Astrocyte (in vitro differentiated cells and primary cell): ENCODE measurements around the gene BICRA. TPM values are rescaled to one million over a fixed set of nuclear protein-coding genes. Genes with fewer than 3 reads are reported as not detected.

Experiments used
- DNase-seq: peaks from one replicate; pipeline ENCODE4 v3.0.0-alpha.2; 2010; ENCODE audit warnings: low read depth
- FAIRE-seq: peaks from 2 replicates; lab custom pipeline; 2011; peaks lifted over from hg19 to GRCh38; lab: Jason Lieb, UNC
- H2AFZ ChIP-seq: 2 replicates; pipeline ENCODE4 v1.6.0; 2012; ENCODE audit warnings: low read depth, low read length, inconsistent platforms
- H3K27ac ChIP-seq: 2 replicates; pipeline ENCODE4 v1.5.1; 2011; ENCODE audit warnings: low read depth, low read length, inconsistent platforms
- H3K27me3 ChIP-seq: 2 replicates; pipeline ENCODE4 v1.6.0; 2011; ENCODE audit warnings: low read length, inconsistent platforms; ENCODE audit not compliant: insufficient read depth
- H3K36me3 ChIP-seq: 2 replicates; pipeline ENCODE4 v1.5.1; 2011; ENCODE audit warnings: low read length, inconsistent platforms; ENCODE audit not compliant: insufficient read depth
- H3K4me1 ChIP-seq: 2 replicates; pipeline ENCODE4 v1.5.1; 2011; ENCODE audit warnings: low read length, inconsistent platforms; ENCODE audit not compliant: insufficient read depth
- H3K4me2 ChIP-seq: 2 replicates; pipeline ENCODE4 v1.6.0; 2012; ENCODE audit warnings: low read length, inconsistent platforms
- H3K4me3 ChIP-seq: 2 replicates; pipeline ENCODE4 v1.5.1; 2011; ENCODE audit warnings: low read depth, mild to moderate bottlenecking, low read length, inconsistent platforms; ENCODE audit not compliant: insufficient read depth
- H3K79me2 ChIP-seq: 2 replicates; pipeline ENCODE4 v1.6.0; 2012; ENCODE audit warnings: mild to moderate bottlenecking, low read length, inconsistent platforms; ENCODE audit not compliant: insufficient read depth
- H3K9ac ChIP-seq: 2 replicates; pipeline ENCODE4 v1.6.0; 2012; ENCODE audit warnings: mild to moderate bottlenecking, low read length, inconsistent platforms
- H3K9me3 ChIP-seq: 2 replicates; pipeline ENCODE4 v1.5.1; 2012; ENCODE audit warnings: low read depth, mild to moderate bottlenecking, low read length, inconsistent platforms; ENCODE audit not compliant: insufficient read depth
- H4K20me1 ChIP-seq: 2 replicates; pipeline ENCODE4 v1.6.0; 2012; ENCODE audit warnings: low read length, inconsistent platforms; ENCODE audit not compliant: insufficient read depth
- H3K27ac Mint-ChIP-seq: one replicate; pipeline ENCODE4 v1.8.0; 2021; ENCODE audit warnings: mild to moderate bottlenecking, mixed read lengths; ENCODE audit not compliant: unreplicated experiment
- H3K27me3 Mint-ChIP-seq: one replicate; pipeline ENCODE4 v1.8.0; 2021; ENCODE audit warnings: low read depth, mixed read lengths; ENCODE audit not compliant: unreplicated experiment
- H3K36me3 Mint-ChIP-seq: one replicate; pipeline ENCODE4 v1.8.0; 2021; ENCODE audit warnings: low read depth, mixed read lengths; ENCODE audit not compliant: unreplicated experiment
- H3K4me1 Mint-ChIP-seq: one replicate; pipeline ENCODE4 v1.8.0; 2021; ENCODE audit warnings: low read depth, mixed read lengths; ENCODE audit not compliant: unreplicated experiment
- H3K4me3 Mint-ChIP-seq: one replicate; pipeline ENCODE4 v1.8.0; 2021; ENCODE audit warnings: mild to moderate bottlenecking, moderate library complexity, mixed read lengths; ENCODE audit not compliant: unreplicated experiment
- H3K9me3 Mint-ChIP-seq: one replicate; pipeline ENCODE4 v1.8.0; 2021; ENCODE audit warnings: mild to moderate bottlenecking, mixed read lengths; ENCODE audit not compliant: unreplicated experiment
- CTCF ChIP-seq: IDR thresholded peaks from 2 replicates; pipeline ENCODE4 v1.5.1; 2011; ENCODE audit warnings: low read depth, mild to moderate bottlenecking, inconsistent platforms, low read length, moderate library complexity; ENCODE audit not compliant: insufficient read depth
- EZH2 ChIP-seq: IDR thresholded peaks from 2 replicates; pipeline ENCODE4 v1.6.1; 2012; ENCODE audit warnings: mild to moderate bottlenecking, low read length, inconsistent platforms; ENCODE audit not compliant: insufficient read depth
- total RNA-seq: library from RNA; stranded (reverse); gene quantifications from 2 replicates; pipeline ENCODE4 v1.2.1, GENCODE V29; 2021

The BICRA gene
- total RNA-seq, 1 donor from 2014 or later = 20.7 TPM

- Histone ChIP-seq H3K9ac (no peak overlapping the region), H3K4me2 (no peak overlapping the region), H3K4me1 (no peaks in the 10 kb centered on the region), H3K79me2 (peaks cover 5% of the 10 kb centered on the region), H3K36me3 (peaks cover 8% of the 10 kb centered on the region), H3K27ac (no peak overlapping the region), H4K20me1 (peaks cover 34% of the 10 kb centered on the region), H3K27me3 (no peaks in the 10 kb centered on the region), H3K9me3 (no peaks in the 10 kb centered on the region), H2AFZ (no peak overlapping the region), H3K4me3 (no peak overlapping the region)
- Mint-ChIP-seq H3K4me1 (no peaks in the 10 kb centered on the region), H3K36me3 (peaks cover 21% of the 10 kb centered on the region), H3K9me3 (no peaks in the 10 kb centered on the region), H3K27ac (no peak overlapping the region), H3K27me3 (no peaks in the 10 kb centered on the region), H3K4me3 (no peak overlapping the region)
- no peak for DNase-seq
- FAIRE-seq = no peak
- TF ChIP-seq CTCF = no peak
- TF ChIP-seq EZH2 = no peak
These were observed 70.4 kb downstream of the BICRA start for GRCh38 chr19:47679251-47679900.

- FAIRE-seq (no peak), DNase-seq (no peak)
- TF ChIP-seq CTCF (no peak), EZH2 (no peak)
- Mint-ChIP-seq H3K36me3 (peaks cover 15% of the 10 kb centered on the region), H3K4me3 (no peak overlapping the region), H3K27me3 (no peaks in the 10 kb centered on the region), H3K27ac (no peak overlapping the region), H3K9me3 (no peaks in the 10 kb centered on the region), H3K4me1 (no peaks in the 10 kb centered on the region)
- peaks cover 5% of the 10 kb centered on the region for H3K79me2 ChIP-seq
- H3K4me2 ChIP-seq = no peak overlapping the region
- H3K9ac ChIP-seq = no peak overlapping the region
- no peaks in the 10 kb centered on the region for H3K27me3 ChIP-seq
- H3K27ac ChIP-seq = no peak overlapping the region
- peaks cover 42% of the 10 kb centered on the region for H4K20me1 ChIP-seq
- H3K4me3 ChIP-seq = no peak overlapping the region
- H3K36me3 ChIP-seq = peaks cover 5% of the 10 kb centered on the region
- H3K4me1 ChIP-seq = no peaks in the 10 kb centered on the region
- H3K9me3 ChIP-seq = no peaks in the 10 kb centered on the region
- H2AFZ ChIP-seq = no peak overlapping the region
These were observed 71.3 kb downstream of the BICRA start for GRCh38 chr19:47679922-47680857.
